ENCODE data around the gene ARL14EP. TPM values are rescaled to one million over a fixed set of nuclear protein-coding genes. Genes with fewer than 3 reads are reported as not detected.

Gene ARL14EP
- total RNA-seq, 2 experiments from 2014 or later: 35.8 to 38.4 TPM

DNA sequence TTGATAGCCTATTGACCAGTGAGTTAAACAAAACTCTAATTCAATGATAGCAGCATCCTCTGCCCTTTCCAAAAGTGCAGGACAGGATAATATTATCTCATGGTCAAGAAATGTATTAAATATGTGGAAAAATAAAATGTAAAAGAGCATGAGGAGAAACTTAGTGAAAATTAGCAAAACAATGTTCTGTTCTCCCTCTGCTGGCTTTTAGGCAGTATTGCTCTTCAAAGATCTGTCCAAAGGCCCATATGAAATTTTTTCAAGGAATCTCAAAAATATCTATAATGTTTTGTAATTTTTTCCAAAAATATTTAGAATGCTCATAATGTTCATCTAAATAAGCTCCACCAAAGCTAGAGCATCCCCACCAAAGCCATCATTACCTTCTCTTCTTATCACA is 8.3 kb upstream of the ARL14EP start:
- Mint-ChIP-seq H3K27ac (no peak overlapping the region), H3K4me1 (peaks cover 7% of the 10 kb centered on the region), H3K4me3 (no peak overlapping the region), H3K36me3 (peaks cover 2% of the 10 kb centered on the region), H3K27me3 (peaks cover 5% of the 10 kb centered on the region), H3K9me3 (peaks cover 6% of the 10 kb centered on the region)
- DNase-seq: no peak

DNA sequence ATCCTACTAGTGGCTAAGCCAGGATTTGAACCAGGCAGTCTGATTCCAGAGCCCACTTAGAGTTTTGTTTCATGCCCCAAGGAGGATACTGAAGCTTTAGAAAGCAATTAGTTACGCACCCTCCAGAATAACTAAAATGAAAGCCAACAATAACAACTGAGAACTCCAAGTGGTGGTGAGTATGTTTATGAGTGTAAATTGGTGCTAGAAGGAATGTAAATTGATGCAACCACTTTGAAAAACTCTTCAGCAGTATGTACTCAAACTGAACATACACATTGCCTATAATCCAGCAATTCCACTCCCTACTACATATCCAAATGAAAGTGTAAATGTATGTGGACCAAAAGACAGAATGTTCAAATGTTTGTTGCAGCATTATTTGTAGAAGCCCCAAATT is 6.7 kb upstream of the ARL14EP start:
- H3K27me3 Mint-ChIP-seq: peaks cover 9% of the 10 kb centered on the region
- H3K36me3 Mint-ChIP-seq: no peaks in the 10 kb centered on the region
- H3K9me3 Mint-ChIP-seq: peaks cover 2% of the 10 kb centered on the region
- DNase-seq: no peak
- H3K27ac Mint-ChIP-seq: no peak overlapping the region
- peaks cover 7% of the 10 kb centered on the region for H3K4me1 Mint-ChIP-seq
- no peak overlapping the region for H3K4me3 Mint-ChIP-seq

DNA sequence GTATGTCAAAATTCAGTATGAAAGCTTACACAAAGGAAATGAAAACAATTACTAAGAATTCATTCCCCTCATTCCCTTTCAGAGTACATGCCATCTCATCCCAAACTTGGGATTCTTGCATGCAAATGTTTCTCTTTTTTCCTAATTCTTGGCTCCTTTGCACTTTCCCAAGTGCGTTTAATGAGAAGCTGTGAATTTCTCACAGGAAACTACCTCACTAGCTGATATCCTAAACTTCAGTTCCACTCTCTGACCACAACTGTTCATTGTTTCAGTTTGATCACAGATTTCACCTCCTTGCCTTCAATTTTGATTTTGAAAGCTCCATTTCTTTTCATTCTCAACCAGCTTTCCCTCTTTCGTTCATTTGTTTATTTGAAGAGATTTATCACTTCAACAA is 5.9 kb upstream of the ARL14EP start:
- H3K4me1 Mint-ChIP-seq: peaks cover 7% of the 10 kb centered on the region

DNA sequence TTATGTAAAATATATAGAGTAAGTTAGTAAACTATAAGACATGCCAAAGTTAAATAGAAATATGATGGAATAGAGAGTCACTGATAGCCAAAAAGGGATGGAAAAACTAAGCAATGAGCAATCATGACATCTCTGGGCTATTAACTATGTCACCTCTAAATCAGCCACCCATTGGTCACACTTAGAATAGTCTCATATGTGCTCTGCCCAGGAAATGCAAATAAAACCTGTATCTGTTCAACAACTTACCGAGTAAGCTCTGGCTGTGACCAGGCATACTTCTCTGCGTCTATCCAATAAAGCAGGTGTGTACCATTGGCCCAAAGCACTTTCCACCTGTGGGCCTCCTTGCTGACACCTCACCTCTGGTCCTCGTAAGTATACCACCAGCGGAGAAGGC is 1.6 kb upstream of the ARL14EP start:
- DNase-seq: no peak
- H3K4me3 Mint-ChIP-seq: no peak overlapping the region
- no peak overlapping the region for H3K27ac Mint-ChIP-seq
- peaks cover 13% of the 10 kb centered on the region for H3K36me3 Mint-ChIP-seq
- H3K4me1 Mint-ChIP-seq: peaks cover 31% of the 10 kb centered on the region
- H3K9me3 Mint-ChIP-seq: no peaks in the 10 kb centered on the region
- H3K27me3 Mint-ChIP-seq: peaks cover 7% of the 10 kb centered on the region

More for the DNA sequence above, 5.9 kb upstream of the ARL14EP start:
- H3K9me3 Mint-ChIP-seq: no peaks in the 10 kb centered on the region
- no peak overlapping the region for H3K4me3 Mint-ChIP-seq
- H3K27ac Mint-ChIP-seq: no peak overlapping the region
- H3K36me3 Mint-ChIP-seq: no peaks in the 10 kb centered on the region
- no peak for DNase-seq
- H3K27me3 Mint-ChIP-seq: peaks cover 7% of the 10 kb centered on the region

DNA sequence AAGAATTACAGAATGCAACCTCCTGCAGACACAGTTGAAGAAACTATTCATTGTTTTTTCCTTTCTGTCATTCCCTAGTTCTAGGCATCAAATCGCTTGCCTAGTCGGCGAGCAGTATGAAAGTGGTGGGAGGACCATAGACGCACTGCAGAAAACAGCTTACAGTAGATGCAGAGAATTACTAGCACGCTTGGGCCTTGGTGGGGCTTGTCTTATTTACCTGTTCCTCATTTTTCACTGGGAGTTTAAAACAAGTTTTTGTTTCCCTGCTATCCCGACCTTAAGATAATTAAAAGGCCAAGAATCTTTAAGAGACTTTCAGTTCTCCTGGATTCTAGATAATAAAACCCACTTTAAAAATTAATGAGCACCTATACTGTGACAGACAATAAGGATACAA is 713 bp upstream of the ARL14EP start:
- Mint-ChIP-seq H3K4me3 (peak overlapping the region; percentile 98), H3K27me3 (peaks cover 7% of the 10 kb centered on the region), H3K9me3 (no peaks in the 10 kb centered on the region), H3K4me1 (peaks cover 35% of the 10 kb centered on the region), H3K27ac (peak overlapping the region; percentile 99), H3K36me3 (peaks cover 20% of the 10 kb centered on the region)
- DNase-seq: no peak

DNA sequence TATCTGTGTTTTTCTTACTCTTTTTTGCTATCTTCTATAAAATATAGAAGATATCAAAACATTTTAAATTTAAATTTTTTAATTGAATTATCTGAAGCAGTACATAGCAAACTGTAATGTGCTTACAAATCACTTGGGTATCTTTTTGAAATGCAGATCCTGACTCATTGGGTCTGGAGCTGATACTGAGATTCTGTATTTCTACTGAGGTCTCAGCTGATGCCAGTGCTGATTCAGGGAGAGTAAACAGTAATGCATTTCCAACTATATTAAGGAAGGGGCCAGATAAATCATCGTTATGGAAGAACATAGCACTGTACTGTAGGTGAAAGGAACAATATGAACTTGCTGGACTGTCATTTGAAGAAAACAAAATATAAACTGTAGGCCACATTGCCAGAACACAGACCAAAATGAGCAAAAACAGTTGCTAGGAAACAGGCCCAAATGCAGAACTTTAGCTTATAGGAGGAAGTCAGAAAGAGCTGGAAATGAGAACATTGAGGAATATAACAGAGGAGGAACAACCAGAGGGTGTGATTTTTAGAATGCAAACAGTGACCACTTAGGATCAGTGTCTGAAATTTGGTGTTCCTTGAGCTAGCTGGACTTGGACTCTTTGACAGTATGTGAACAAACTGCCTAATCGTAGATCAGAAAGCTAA is 3.3 kb downstream of the ARL14EP start:
- no peaks in the 10 kb centered on the region for H3K9me3 Mint-ChIP-seq
- DNase-seq: no peak

DNA sequence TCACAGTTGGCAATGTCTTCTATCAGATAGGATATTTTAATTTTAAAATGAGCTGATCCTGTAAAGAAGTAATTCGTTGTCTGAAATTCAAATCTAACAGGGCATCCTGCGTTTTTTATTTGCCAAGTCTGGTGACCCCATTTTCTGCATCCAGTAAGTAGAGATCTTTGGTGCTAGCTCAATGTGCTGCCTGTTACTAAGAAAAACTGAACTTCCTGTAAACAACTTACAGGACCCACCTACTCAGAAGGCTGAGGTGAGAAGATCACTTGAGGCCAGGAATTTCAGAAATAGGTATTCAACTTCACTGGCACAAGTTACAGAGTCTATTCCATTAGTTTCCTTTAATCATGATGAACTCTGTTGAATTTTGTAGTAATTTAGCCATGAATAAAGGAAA is 4.0 kb downstream of the ARL14EP start:
- Mint-ChIP-seq H3K4me1 (peaks cover 60% of the 10 kb centered on the region), H3K4me3 (no peak overlapping the region), H3K36me3 (peaks cover 26% of the 10 kb centered on the region), H3K9me3 (no peaks in the 10 kb centered on the region), H3K27me3 (no peaks in the 10 kb centered on the region), H3K27ac (peak overlapping the region; percentile 38)
- no peak for DNase-seq

More for the DNA sequence above, 3.3 kb downstream of the ARL14EP start:
- H3K36me3 Mint-ChIP-seq: peaks cover 25% of the 10 kb centered on the region
- H3K4me3 Mint-ChIP-seq: peak overlapping the region; percentile 7
- H3K4me1 Mint-ChIP-seq: peaks cover 60% of the 10 kb centered on the region
- no peaks in the 10 kb centered on the region for H3K27me3 Mint-ChIP-seq
- H3K27ac Mint-ChIP-seq: peak overlapping the region; percentile 63

DNA sequence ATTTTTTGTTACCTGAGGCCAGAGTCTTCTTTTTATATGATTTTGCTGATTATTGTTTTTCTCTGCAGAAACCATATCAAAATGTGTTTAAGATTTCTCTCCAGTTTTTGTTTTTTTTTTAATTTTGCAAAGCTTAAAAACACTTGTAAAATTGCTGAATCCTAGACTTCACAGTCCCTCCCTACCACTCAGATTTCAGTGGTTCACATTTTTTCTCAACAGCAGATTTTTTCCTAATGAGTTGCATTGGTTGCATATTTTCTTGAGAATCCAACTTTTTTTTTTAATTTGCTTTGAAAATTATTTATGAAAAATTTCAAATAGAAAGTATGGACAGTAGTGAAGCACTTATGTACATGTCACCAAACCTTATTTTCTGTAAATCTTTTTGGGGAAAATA is 5.8 kb downstream of the ARL14EP start:
- H3K27ac Mint-ChIP-seq: no peak overlapping the region
- peaks cover 34% of the 10 kb centered on the region for H3K36me3 Mint-ChIP-seq
- peaks cover 61% of the 10 kb centered on the region for H3K4me1 Mint-ChIP-seq
- no peaks in the 10 kb centered on the region for H3K27me3 Mint-ChIP-seq
- no peaks in the 10 kb centered on the region for H3K9me3 Mint-ChIP-seq
- DNase-seq: no peak
- H3K4me3 Mint-ChIP-seq: no peak overlapping the region

DNA sequence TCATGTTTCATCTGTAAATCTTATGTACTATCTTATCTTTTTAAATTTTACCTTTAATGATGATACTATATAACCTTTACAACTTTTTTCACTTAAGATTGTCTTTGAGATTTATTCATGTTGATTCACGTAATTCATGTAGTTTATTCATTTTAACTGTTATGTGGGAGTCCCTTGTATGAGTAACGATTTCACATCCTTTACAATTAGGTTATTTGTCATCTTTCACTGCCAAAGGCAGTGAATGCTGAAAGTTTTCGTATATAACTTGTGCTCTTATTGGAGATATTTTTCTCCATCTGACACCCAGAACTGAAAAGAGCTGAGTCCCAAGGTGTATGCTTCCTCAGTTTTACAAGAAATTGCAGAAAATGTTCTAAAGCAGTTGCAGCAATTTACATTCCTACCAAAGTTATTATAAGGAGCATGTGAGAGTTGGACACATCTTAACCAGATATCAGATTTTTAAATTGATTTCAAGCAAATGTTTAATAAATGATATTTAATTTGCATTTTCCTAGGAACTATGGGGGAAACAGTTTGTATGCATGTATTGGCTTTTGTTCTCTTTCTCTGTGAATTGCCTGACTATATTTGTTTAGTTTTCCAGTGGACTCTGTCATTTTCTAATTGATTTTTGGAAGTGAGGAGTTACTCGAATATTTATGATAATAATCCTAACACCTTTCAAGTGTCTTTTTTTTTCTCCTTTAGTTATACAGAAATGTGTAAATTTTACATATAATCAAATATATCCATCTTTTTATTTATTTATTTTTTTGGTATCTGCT is 6.4 kb downstream of the ARL14EP start:
- Mint-ChIP-seq H3K27me3 (no peaks in the 10 kb centered on the region), H3K36me3 (peaks cover 32% of the 10 kb centered on the region), H3K4me3 (peak overlapping the region; percentile 7), H3K4me1 (peaks cover 60% of the 10 kb centered on the region), H3K9me3 (no peaks in the 10 kb centered on the region), H3K27ac (peak overlapping the region; percentile 6)
- no peak for DNase-seq

DNA sequence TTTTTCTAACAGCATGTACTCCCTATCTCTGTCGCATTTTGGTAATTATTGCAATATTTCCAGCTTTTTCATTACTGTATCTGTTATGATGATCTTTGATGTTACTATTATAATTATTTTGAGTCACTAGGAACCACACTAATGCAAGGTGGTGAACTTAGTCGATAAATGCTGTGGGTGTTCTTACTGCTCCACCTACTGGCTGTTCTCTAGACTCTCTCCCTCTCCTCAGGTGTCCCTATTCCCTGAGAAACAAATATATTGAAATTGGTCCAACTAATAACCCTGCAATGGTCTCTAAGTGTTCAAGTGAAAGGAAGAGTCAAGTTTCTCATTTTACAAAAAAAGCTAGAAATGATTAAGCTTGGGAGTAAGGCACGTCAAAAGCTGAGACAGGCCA is 10.5 kb downstream of the ARL14EP start:
- no peak overlapping the region for H3K27ac Mint-ChIP-seq
- no peak for DNase-seq
- H3K27me3 Mint-ChIP-seq: no peaks in the 10 kb centered on the region
- H3K4me1 Mint-ChIP-seq: peaks cover 33% of the 10 kb centered on the region
- H3K4me3 Mint-ChIP-seq: no peak overlapping the region
- H3K36me3 Mint-ChIP-seq: peaks cover 15% of the 10 kb centered on the region
- H3K9me3 Mint-ChIP-seq: no peaks in the 10 kb centered on the region

DNA sequence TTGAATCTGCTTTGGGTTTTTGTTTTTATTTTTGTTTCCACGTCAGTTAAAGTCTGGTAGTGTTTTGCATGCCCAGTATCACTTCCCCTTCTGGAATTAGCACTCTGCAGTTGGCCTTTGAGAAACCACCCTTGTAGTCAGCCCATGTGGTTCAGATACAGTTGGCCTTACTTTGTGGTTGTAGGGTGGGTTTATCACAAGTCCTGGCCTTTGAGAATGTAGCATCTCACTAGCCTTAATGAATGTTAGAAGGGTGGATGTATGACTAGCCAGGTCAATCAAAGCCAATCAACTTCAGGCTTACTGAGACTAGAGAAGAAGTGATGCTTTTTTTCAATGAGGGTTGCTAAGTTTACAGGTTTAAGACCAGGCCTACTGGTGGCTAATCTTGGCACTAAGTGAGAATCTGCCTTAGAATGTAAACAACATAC is 19.8 kb downstream of the ARL14EP start:
- Mint-ChIP-seq H3K36me3 (peaks cover 9% of the 10 kb centered on the region), H3K9me3 (no peaks in the 10 kb centered on the region), H3K27ac (no peak overlapping the region), H3K27me3 (no peaks in the 10 kb centered on the region), H3K4me3 (no peak overlapping the region), H3K4me1 (peaks cover 9% of the 10 kb centered on the region)
- no peak for DNase-seq

DNA sequence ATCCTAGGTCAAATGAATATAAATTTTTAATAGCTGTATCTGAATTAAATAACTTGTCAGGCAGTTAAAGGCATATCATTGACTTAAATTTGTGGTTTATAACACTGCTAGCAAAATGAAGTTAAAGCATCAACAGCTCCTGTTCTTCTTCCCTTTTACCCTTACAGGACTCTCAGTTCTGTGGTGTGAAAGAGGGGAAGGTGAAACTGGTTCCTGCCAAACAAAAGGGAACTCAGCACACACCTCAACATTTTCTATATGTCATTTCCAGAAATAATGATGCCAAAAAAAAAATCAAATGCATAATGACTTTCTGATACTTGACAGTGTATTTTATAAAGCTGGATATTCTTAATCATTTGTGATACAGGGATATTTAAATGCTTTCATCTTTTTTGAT is 21.2 kb downstream of the ARL14EP start:
- peaks cover 11% of the 10 kb centered on the region for H3K4me1 Mint-ChIP-seq
- peaks cover 9% of the 10 kb centered on the region for H3K36me3 Mint-ChIP-seq
- H3K27me3 Mint-ChIP-seq: no peaks in the 10 kb centered on the region
- no peak overlapping the region for H3K4me3 Mint-ChIP-seq
- no peaks in the 10 kb centered on the region for H3K9me3 Mint-ChIP-seq
- DNase-seq: no peak
- no peak overlapping the region for H3K27ac Mint-ChIP-seq

DNA sequence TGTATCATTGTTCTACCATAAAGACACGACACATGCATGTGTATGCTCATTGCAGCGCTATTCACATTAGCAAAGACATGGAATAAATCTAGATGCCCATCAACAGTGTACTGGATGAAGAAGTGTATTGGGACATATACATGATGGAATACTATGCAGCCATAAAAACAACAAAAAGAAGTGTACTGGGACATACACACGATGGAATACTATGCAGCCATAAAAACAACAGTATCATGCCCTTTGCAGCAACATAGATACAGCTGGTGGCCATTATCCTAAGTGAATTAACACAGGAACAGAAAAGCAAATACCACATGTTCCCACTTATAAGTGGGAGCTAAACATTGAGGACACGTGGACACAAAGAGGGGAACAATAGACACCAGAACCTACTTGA is 22.7 kb downstream of the ARL14EP start:
- Mint-ChIP-seq H3K4me3 (no peak overlapping the region), H3K4me1 (peaks cover 17% of the 10 kb centered on the region), H3K36me3 (peaks cover 6% of the 10 kb centered on the region), H3K27me3 (no peaks in the 10 kb centered on the region), H3K9me3 (no peaks in the 10 kb centered on the region), H3K27ac (no peak overlapping the region)
- DNase-seq: no peak

DNA sequence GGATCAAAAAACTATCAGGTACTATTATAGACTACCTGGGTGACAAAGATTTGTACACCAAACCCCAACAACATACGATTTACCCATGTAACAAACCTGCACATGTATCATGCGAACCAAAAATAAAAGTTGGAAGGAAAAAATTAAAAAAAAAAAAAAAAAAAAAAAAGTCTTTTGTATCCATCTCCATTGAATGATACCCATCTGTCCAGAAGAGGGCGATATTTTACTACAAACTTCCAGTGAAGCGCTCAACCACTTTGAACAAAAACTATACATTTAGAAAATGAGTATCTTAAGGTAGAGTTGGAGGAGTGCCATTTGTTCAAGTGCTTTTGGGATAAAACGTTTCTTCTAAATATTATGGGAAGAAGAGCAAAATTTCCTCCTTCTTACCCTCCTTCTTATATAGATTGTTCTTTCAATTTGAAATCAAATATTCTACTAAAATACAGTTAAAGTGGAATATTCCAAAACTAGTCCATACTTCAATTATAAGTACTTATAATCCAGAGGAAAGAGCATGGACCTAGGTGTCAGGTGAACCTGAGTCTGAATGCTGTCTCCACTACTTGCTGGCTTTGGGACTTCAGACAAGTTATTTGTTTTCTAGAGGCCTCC is 23.3 kb downstream of the ARL14EP start:
- Mint-ChIP-seq H3K9me3 (no peaks in the 10 kb centered on the region), H3K4me3 (no peak overlapping the region), H3K4me1 (peaks cover 17% of the 10 kb centered on the region), H3K36me3 (peaks cover 5% of the 10 kb centered on the region), H3K27ac (no peak overlapping the region), H3K27me3 (no peaks in the 10 kb centered on the region)
- DNase-seq: no peak

DNA sequence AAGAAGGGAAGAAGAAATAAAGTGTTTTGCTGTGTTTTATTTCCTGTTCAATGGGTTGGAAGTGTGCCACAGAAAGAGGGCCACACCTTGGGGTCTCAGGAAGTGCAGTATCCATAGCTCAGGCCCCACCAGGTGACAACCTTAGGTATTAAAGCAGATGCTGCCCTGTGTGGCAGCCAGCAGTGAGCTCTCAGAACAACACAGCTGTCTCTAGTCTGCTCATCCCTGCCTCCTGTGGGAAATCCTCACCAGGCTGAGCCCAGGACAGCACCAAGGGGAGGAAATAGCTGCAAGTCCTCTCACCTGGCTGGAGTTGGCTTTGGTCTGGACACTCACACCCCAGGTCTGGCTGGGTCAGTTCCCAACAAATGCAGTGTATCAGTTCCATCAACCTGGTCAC is 25.1 kb downstream of the ARL14EP start:
- Mint-ChIP-seq H3K27ac (no peak overlapping the region), H3K4me3 (no peak overlapping the region), H3K9me3 (no peaks in the 10 kb centered on the region), H3K36me3 (peaks cover 5% of the 10 kb centered on the region), H3K4me1 (peaks cover 12% of the 10 kb centered on the region), H3K27me3 (no peaks in the 10 kb centered on the region)
- DNase-seq: no peak
